HG03342 (cell line): Measurements from ENCODE around the gene EDRF1.
"Not testable (repeated sequence)": the region's sequence is repeated elsewhere in the genome, so short reads cannot be mapped to it uniquely, and the experiment has no call there.

Source experiments
- ATAC-seq: cut with Tn5 transposase; IDR thresholded peaks from one replicate; pipeline ENCODE4 v1.9.1; 2021; ENCODE audit warnings: mild to moderate bottlenecking, moderate library complexity; ENCODE audit not compliant: unreplicated experiment

Gene EDRF1

GRCh38 chr10:125719173-125720001, at the start of gene EDRF1:
Gene EDRF1 (plus strand): TSS chr10:125719709. CDS start chr10:125719808, 99 bp downstream.
- peak; percentile 92 for ATAC-seq

DNA sequence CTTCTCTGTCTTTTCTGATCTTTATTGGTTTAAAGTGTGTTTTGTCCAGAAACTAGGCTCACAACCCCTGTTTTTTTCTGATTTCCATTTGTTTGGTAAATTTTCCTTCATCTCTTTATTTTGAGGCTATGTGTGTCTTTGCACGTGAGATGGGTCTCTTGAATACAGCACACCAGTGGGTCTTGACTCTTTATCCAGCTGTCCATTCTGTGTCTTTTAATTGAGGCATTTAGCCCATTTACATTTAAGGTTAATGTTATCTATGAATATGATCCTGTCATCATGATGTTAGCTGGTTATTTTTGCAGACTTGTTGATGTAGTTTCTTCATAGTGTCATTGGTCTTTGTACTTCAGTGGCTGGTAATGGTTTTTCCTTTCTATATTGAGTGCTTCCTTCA, 46.6 kb upstream of the EDRF1 start:
- ATAC-seq: no peak

DNA sequence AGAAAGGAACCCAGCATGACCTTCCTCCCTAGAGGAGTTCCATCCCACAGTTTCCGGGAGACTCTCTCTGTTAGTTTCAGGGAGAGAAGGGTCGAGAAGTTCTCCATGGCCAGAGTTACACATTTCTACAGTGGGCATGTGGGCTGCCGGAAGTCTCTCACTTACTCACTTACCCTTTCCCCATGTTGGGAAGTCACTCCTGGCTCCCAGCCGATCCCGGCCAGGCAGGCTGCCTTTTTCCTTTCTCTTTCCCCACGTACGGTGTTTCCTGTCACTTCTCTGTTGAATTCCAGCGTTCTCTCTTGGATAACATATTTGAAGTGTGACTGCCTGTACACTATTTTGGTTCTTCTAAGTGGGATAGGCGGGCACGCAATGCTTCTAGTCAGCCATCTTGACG, 40.1 kb upstream of the EDRF1 start:
- no peak for ATAC-seq

- no peak for ATAC-seq
These were observed 36.4 kb upstream of the EDRF1 start, which contains the start of gene TEX36 for GRCh38 chr10:125683063-125683462. Gene TEX36 (minus strand): TSS chr10:125683163. CDS start chr10:125682989, 174 bp downstream.

DNA sequence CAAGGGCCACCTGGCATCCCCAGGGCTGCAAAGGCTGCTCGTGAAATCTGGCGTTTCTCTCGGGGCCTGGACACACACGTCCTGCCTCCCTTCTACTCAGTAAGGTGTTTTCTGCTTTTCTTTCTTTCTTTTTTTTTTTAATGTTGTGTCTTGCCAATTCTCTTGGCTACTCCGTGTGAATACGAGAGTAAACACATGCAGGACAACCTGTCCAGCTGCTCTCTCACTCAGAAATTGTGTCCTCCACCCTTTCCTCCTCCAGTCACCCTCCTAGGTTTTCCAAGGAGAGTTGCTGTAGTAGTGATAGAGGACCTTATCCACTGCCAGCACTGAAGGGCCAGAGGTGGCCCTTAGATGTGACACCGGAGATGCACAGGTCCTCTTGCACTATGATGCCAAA, 35.7 kb upstream of the EDRF1 start:
- no peak for ATAC-seq

GRCh38 chr10:125684581-125684980, 34.9 kb upstream of the EDRF1 start:
- ATAC-seq: no peak

DNA sequence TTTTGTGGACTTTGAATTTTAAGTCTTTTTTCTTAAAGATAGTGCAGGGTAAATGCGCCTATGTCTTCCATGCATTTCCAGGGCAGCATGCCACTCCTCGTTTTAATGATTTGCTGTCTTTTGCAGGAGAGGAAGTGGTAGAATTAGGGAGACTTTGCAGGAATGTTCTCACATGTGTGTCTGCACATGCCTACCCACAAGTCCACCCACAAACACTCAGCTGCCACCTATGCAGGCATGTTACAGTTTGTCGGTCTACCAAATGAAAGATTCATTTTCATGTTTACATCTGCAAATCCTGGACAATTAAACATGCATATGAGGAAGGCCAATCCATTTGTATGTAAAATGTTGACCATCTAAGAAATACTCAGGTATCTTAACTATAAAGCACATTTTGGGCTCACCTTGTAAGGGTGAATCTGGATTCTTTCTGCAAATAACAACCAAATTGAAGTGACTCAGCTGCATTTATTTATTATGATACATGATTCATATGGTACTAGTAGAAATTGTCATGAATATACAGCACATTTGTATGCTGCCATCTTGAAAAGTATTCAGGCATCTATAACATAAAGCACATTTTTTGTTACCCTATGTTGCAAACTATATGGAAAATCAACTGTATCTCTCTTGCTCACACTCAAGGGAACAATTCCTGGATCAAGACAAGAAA, 31.9 kb upstream of the EDRF1 start:
- ATAC-seq: no peak

- no peak for ATAC-seq
These were observed 29.4 kb upstream of the EDRF1 start for GRCh38 chr10:125689955-125690569.

GRCh38 chr10:125691160-125691981, 28.1 kb upstream of the EDRF1 start:
- ATAC-seq: peak; percentile 62

GRCh38 chr10:125692196-125692595, 27.3 kb upstream of the EDRF1 start:
- ATAC-seq: no peak

GRCh38 chr10:125692601-125693523, 26.6 kb upstream of the EDRF1 start:
- ATAC-seq: no peak

GRCh38 chr10:125693524-125693847, 26.0 kb upstream of the EDRF1 start:
- ATAC-seq: no peak

DNA sequence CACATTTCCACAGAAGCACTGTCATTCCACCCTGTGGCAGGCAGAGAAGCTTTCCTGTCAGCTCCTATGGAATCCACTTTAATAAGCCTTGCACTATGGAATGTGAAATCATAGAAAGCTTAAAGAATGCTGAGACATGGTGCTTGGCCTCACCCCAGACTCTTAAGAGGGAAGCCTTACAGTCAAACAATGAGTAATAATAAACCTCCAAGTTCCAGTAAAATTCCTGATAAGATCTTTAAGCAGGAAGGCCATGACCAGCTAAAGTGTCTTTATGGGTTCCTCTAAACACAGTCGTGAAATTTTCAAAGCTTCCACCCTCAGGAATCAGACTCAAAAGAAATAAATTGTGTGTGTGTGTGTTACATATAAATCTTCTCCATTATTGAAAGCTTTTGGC, 24.6 kb upstream of the EDRF1 start:
- ATAC-seq: no peak

DNA sequence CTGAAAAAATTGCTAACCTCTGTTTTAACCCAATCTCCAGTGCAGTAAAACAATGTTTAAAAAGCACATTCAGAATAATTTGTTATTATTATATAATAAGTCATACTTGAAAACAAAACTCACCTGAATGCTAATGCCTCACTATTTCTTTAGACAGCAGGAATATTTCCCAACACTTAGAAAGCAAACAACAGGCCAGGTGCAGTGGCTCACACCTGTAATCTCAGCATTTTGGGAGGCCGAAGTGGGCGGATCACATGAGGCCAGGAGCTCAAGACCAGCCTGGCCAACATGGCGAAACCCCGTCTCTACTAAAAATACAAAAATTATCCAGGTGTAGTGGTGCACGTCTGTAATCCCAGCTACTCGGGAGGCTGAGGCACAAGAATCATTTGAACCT, 22.6 kb upstream of the EDRF1 start:
- ATAC-seq: not testable (repeated sequence)

DNA sequence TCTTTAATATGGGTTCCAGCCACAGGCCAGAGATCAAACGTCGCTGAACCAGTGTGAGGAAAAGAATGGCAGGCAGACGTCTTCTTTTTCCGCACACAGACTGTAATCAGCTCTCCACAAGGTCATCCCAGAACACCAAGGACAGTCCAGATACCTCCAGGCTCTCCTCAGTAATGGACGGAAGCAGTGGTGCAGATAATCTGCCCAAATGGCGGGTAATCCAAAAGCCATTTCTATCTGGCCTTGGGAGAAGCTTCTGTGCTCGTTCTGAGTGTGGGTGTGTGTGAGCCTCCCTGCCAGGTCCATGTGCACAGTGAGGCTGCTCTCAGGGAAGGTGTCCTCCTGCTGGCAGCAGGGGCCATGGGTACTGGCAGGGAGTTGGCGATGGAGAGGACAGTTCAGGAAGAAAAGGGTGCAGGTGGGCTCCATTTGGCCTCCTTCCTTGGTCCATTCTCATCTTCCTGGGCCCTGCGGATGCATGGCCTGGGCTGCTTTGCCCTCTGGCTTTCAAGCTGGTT, 21.0 kb upstream of the EDRF1 start:
- no peak for ATAC-seq

DNA sequence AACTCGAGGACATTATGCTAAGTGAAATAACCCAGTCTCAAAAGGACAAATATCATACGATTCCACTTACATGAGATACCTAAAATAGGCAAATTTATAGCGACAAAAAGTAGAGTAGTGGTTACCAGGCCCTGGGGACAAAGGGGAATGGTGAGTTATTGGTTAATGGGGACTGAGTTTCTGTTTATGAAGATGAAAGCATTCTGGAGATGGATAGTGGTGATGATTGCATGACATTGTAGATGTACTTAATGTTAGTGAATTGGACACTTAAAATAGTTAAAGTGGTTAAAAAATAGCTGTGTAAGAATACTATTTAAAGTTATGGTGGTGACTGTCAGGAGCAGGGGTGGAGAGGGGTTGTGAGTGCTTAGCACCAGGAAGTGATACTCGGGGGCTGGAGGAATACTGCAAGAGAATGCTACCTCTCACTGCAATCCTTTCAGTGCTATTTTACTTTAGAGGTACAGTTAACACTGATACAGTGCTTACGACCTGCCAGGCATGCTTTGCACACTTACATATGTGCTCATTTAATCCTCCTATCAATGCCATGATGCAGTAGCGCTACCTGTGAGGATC, 19.9 kb upstream of the EDRF1 start:
- ATAC-seq: no peak

- no peak for ATAC-seq
These were observed 19.1 kb upstream of the EDRF1 start for GRCh38 chr10:125700355-125700911.

- no peak for ATAC-seq
These were observed 11.7 kb upstream of the EDRF1 start for GRCh38 chr10:125707541-125708468.
